Kidney (tissue), 14 donors: ENCODE measurements around the gene JTB. TPM values are rescaled to one million over a fixed set of nuclear protein-coding genes. Genes with fewer than 3 reads are reported as not detected.
A peak's percentile ranks its signal among the peaks of the same experiment; 100 is the strongest.

Source experiments
- DNase-seq, 5 donors: peaks; one replicate each; pipeline ENCODE4 v3.0.0-alpha.2; 2013 to 2020
- FAIRE-seq: peaks from 2 replicates; lab custom pipeline; 2012; peaks lifted over from hg19 to GRCh38; lab: Jason Lieb, UNC
- H3K27ac ChIP-seq, 2 donors: one replicate each; pipeline ENCODE4 v1.7.0; 2013; ENCODE audit warnings: low read depth in 2 of 2, low read length in 2 of 2, inconsistent platforms in 1 of 2
- H3K27me3 ChIP-seq: one replicate; pipeline ENCODE4 v1.7.1; 2013; ENCODE audit warnings: low read length, inconsistent platforms; ENCODE audit not compliant: control insufficient read depth, insufficient read depth
- H3K36me3 ChIP-seq, 3 donors: one replicate each; pipeline versions ENCODE4 v1.7.0 to v1.7.1; 2013; ENCODE audit warnings: low read length in 3 of 3, control low read depth in 1 of 3, inconsistent platforms in 1 of 3; ENCODE audit not compliant: insufficient read depth in 3 of 3, control insufficient read depth in 2 of 3
- H3K4me1 ChIP-seq, 3 donors: one replicate each; pipeline versions ENCODE4 v1.7.0 to v1.7.1; 2013; ENCODE audit warnings: low read length in 3 of 3, inconsistent platforms in 1 of 3, low read depth in 1 of 3; ENCODE audit not compliant: control insufficient read depth in 2 of 3, insufficient read depth in 2 of 3
- H3K4me3 ChIP-seq, 3 donors: one replicate each; pipeline versions ENCODE4 v1.7.0 to v1.8.1; 2013; ENCODE audit warnings: low read length in 3 of 3, control low read depth in 1 of 3, inconsistent platforms in 1 of 3
- H3K9ac ChIP-seq, 3 donors: one replicate each; pipeline versions ENCODE4 v1.7.0 to v1.7.1; 2013; ENCODE audit warnings: low read length in 3 of 3, control low read depth in 1 of 3, inconsistent platforms in 1 of 3
- H3K9me3 ChIP-seq, 3 donors: one replicate each; pipeline versions ENCODE4 v1.7.0 to v1.7.1; 2013; ENCODE audit warnings: low read length in 3 of 3, control low read depth in 1 of 3, inconsistent platforms in 1 of 3; ENCODE audit not compliant: control insufficient read depth in 2 of 3, insufficient read depth in 1 of 3
- CTCF ChIP-seq: IDR thresholded peaks from 3 replicates; pipeline ENCODE4 v1.5.1; 2012; ENCODE audit warnings: mild to moderate bottlenecking, moderate library complexity, borderline replicate concordance; ENCODE audit not compliant: insufficient read depth; ENCODE audit errors: extremely low read depth
- intact Hi-C: fragments of 100-400 bp; cut with DNase I; formaldehyde crosslinking; loops from one replicate; pipeline ENCODE4 v1.11.1; 2022
- polyA plus RNA-seq: library from polyadenylated mRNA; stranded (reverse); fragments of 350-450 nt; fragmentation: Illumina TruSeq; extraction: RNeasy Lipid Tissue Mini Kit (QIAGEN cat#74804); gene quantifications from one replicate; pipeline ENCODE4 v1.2.3, GENCODE V29; 2014; ENCODE audit warnings: low read depth, low replicate concordance; ENCODE audit not compliant: insufficient read depth
- total RNA-seq: library from RNA; stranded (reverse); fragmentation: NEBNext Ultra II Directional; extraction: Animal tissue kit (Norgen Biotek cat#: 25700); gene quantifications from one replicate; pipeline ENCODE4 v1.2.1, GENCODE V29; 2021
- donor health status: control.
- donor health status: control.
- donor health status: control.
- donor health status: control.
- donor health status: control.
- donor health status: DM: yes; HTN: yes; CAD: no.
- donor health status: Normal renal cell carcinoma (clear cell type).

The JTB gene
- total and polyA plus RNA-seq, 2 donors from 2014 or later: 97.0 to 188 TPM

- intact Hi-C loops: loop anchor here (10.0 kb wide), 1 partner anchor 193 kb away; no protein-coding TSS in a partner anchor
- Histone ChIP-seq H3K27ac (no peak overlapping the region), H3K27me3 (no peaks in the 10 kb centered on the region), H3K9ac (no peak overlapping the region), H3K9me3 (no peaks in the 10 kb centered on the region), H3K4me3 (no peak overlapping the region), H3K4me1 (peaks cover 6 to 22% (median 19%) of the 10 kb centered on the region in 3 donors), H3K36me3 (peaks cover 2 to 10% (median 2%) of the 10 kb centered on the region in 3 donors)
- no peak for FAIRE-seq
- no peak for TF ChIP-seq CTCF
- DNase-seq: no peak
These were observed 10.1 kb upstream of the JTB start for GRCh38 chr1:153987621-153988020.

- Histone ChIP-seq H3K4me1 (peaks cover 0 to 15% (median 6%) of the 10 kb centered on the region in 3 donors), H3K4me3 (peak within 1 kb of the TSS; percentile 86 to 96 (median 94)), H3K27ac (peak within 1 kb of the TSS; percentile 90 to 92), H3K27me3 (no peaks in the 10 kb centered on the region), H3K36me3 (no peaks in the 10 kb centered on the region), H3K9me3 (no peaks in the 10 kb centered on the region), H3K9ac (peak within 1 kb of the TSS; percentile 76 to 96 (median 95))
- DNase-seq: peak; percentile 94 to 96 (median 95)
- no peak for FAIRE-seq
- intact Hi-C loops: loop anchor here (10.0 kb wide), 1 partner anchor 191 kb away; no protein-coding TSS in a partner anchor
- no peak for TF ChIP-seq CTCF
These were observed 8.7 kb upstream of the JTB start, which contains the start of gene RAB13 for GRCh38 chr1:153985941-153986761. Gene RAB13, minus strand, starts transcription at chr1:153986339. Its CDS starts 103 bp downstream, at chr1:153986236.

GRCh38 chr1:153985341-153985912 is 8.0 kb upstream of the JTB start:
- H3K36me3 ChIP-seq: no peaks in the 10 kb centered on the region
- H3K9me3 ChIP-seq: no peaks in the 10 kb centered on the region
- TF ChIP-seq CTCF: no peak
- peak overlapping the region; percentile 86 to 96 (median 94) for H3K4me3 ChIP-seq
- no peaks in the 10 kb centered on the region for H3K27me3 ChIP-seq
- intact Hi-C loops: loop anchor here (10.0 kb wide), 1 partner anchor 191 kb away; no protein-coding TSS in a partner anchor
- peak overlapping the region; percentile 82 to 92 for H3K27ac ChIP-seq
- peak overlapping the region; percentile 76 to 96 (median 95) for H3K9ac ChIP-seq
- peaks cover 0 to 15% (median 6%) of the 10 kb centered on the region in 3 donors for H3K4me1 ChIP-seq
- DNase-seq (peak in 4 of 5 donors; percentile 10 to 67 (median 47)), FAIRE-seq (no peak)
